Common myeloid progenitor, CD34-positive (primary cell): ENCODE results near the gene UNC79.
A peak's percentile ranks its signal among the peaks of the same experiment; 100 is the strongest.

Experiments
- CTCF ChIA-PET: fragments of 350-600 bp; sonication (Branson Sonifier 250); formaldehyde crosslinking; loops from one replicate; lab custom pipeline; 2021; ENCODE audit warnings: antibody characterized with exemption; lab: Charles Lee
- POLR2A ChIA-PET: fragments of 350-600 bp; sonication (Branson Sonifier 250); formaldehyde crosslinking; loops from one replicate; lab custom pipeline; 2021; ENCODE audit warnings: antibody characterized with exemption; lab: Charles Lee
- DNase-seq, 3 donors: peaks; one replicate each; pipeline versions ENCODE4 v3.0.0 to v3.0.0-alpha.2; 2013
- H3K27ac ChIP-seq, 2 experiments: 1 replicate in 1 of 2; 2 replicates in 1 of 2; pipeline ENCODE4 v1.7.0; 2013; ENCODE audit warnings: inconsistent platforms in 2 of 2, low read length in 2 of 2, mild to moderate bottlenecking in 2 of 2, low read depth in 1 of 2, moderate library complexity in 1 of 2; ENCODE audit not compliant: severe bottlenecking in 2 of 2, insufficient read depth in 1 of 2, poor library complexity in 1 of 2
- H3K27me3 ChIP-seq, 5 experiments: replicated peaks in 2 of 5; 1 replicate in 3 of 5; 2 replicates in 2 of 5; pipeline versions ENCODE4 v1.6.1 to v1.7.0; 2013; ENCODE audit warnings: low read length in 4 of 5, mild to moderate bottlenecking in 2 of 5, moderate library complexity in 2 of 5, inconsistent platforms in 1 of 5; ENCODE audit not compliant: insufficient read depth in 5 of 5, control insufficient read depth in 4 of 5
- H3K36me3 ChIP-seq, 4 experiments: 1 replicate in 2 of 4; 2 replicates in 2 of 4; pipeline versions ENCODE4 v1.6.1 to v1.7.0; 2013; ENCODE audit warnings: low read length in 3 of 4, control low read depth in 1 of 4, mild to moderate bottlenecking in 1 of 4; ENCODE audit not compliant: control insufficient read depth in 4 of 4, insufficient read depth in 4 of 4
- H3K4me1 ChIP-seq, 4 experiments: 1 replicate in 3 of 4; 2 replicates in 1 of 4; pipeline versions ENCODE4 v1.6.1 to v1.7.1; 2013; ENCODE audit warnings: low read length in 3 of 4, mild to moderate bottlenecking in 3 of 4, control low read depth in 1 of 4, inconsistent platforms in 1 of 4, moderate library complexity in 1 of 4; ENCODE audit not compliant: control insufficient read depth in 4 of 4, insufficient read depth in 4 of 4; ENCODE audit errors: control extremely low read depth in 1 of 4
- H3K4me3 ChIP-seq, 7 experiments: 1 replicate in 4 of 7; 2 replicates in 3 of 7; pipeline versions ENCODE4 v1.5.1 to v1.7.0; 2013; ENCODE audit warnings: mild to moderate bottlenecking in 7 of 7, low read length in 6 of 7, moderate library complexity in 6 of 7, inconsistent platforms in 2 of 7, low read depth in 2 of 7, control low read depth in 1 of 7; ENCODE audit not compliant: insufficient read depth in 4 of 7, control insufficient read depth in 1 of 7; ENCODE audit errors: extremely low read depth in 1 of 7
- H3K9me3 ChIP-seq, 5 experiments: 1 replicate in 4 of 5; 2 replicates in 1 of 5; pipeline versions ENCODE4 v1.6.1 to v1.7.1; 2013; ENCODE audit warnings: low read length in 4 of 5, mild to moderate bottlenecking in 2 of 5, inconsistent platforms in 1 of 5, low read depth in 1 of 5, moderate library complexity in 1 of 5; ENCODE audit not compliant: control insufficient read depth in 4 of 5, insufficient read depth in 2 of 5; ENCODE audit errors: control extremely low read depth in 1 of 5
- WGBS: methylation state at CpG from one replicate; pipeline ENCODE4 v1.1.5; 2013; ENCODE audit not compliant: insufficient coverage; 5-methylcytosine and 5-hydroxymethylcytosine counted together

The UNC79 gene

GRCh38 chr14:93743270-93744060, 312.7 kb downstream of the UNC79 start:
- H3K27me3 ChIP-seq = peaks cover 0 to 6% (median 0%) of the 10 kb centered on the region in 5 experiments
- ChIA-PET CTCF (interaction anchor here (1.0 kb wide), 1 partner anchor 37 kb away, joined by 3 read pairs; no protein-coding TSS in a partner anchor), POLR2A (no interaction called here)
- no peaks in the 10 kb centered on the region for H3K9me3 ChIP-seq
- peaks cover 0 to 9% (median 3%) of the 10 kb centered on the region in 4 experiments for H3K4me1 ChIP-seq
- no peak overlapping the region for H3K27ac ChIP-seq
- no peak overlapping the region for H3K4me3 ChIP-seq
- 96% methylated on average over 26 of the region's 26 CpGs for WGBS
- no peak for DNase-seq
- no peaks in the 10 kb centered on the region for H3K36me3 ChIP-seq

GRCh38 chr14:93744176-93744575, 313.4 kb downstream of the UNC79 start:
- Histone ChIP-seq H3K27me3 (peaks cover 0 to 5% (median 2%) of the 10 kb centered on the region in 5 experiments), H3K36me3 (no peaks in the 10 kb centered on the region)
- 86% methylated on average over 13 of the region's 14 CpGs for WGBS

GRCh38 chr14:93744876-93745275, 314.1 kb downstream of the UNC79 start:
- no peaks in the 10 kb centered on the region for H3K9me3 ChIP-seq
- peak in 1 of 3 donors; percentile 9 for DNase-seq
- H3K36me3 ChIP-seq = no peaks in the 10 kb centered on the region
- no peak overlapping the region for H3K27ac ChIP-seq
- peaks cover 0 to 9% (median 3%) of the 10 kb centered on the region in 4 experiments for H3K4me1 ChIP-seq
- H3K27me3 ChIP-seq = peaks cover 0 to 5% (median 2%) of the 10 kb centered on the region in 5 experiments
- 54% methylated on average over 4 of the region's 8 CpGs for WGBS
- no peak overlapping the region for H3K4me3 ChIP-seq
- CTCF ChIA-PET = no interaction called here
- POLR2A ChIA-PET = no interaction called here

More at GRCh38 chr14:93744176-93744575, 313.4 kb downstream of the UNC79 start:
- ChIA-PET CTCF (no interaction called here), POLR2A (no interaction called here)
- no peak overlapping the region for H3K27ac ChIP-seq
- H3K9me3 ChIP-seq = no peaks in the 10 kb centered on the region
- no peak overlapping the region for H3K4me3 ChIP-seq
- H3K4me1 ChIP-seq = peaks cover 0 to 9% (median 3%) of the 10 kb centered on the region in 4 experiments
- no peak for DNase-seq

- Histone ChIP-seq H3K4me1 (peaks cover 0 to 9% (median 3%) of the 10 kb centered on the region in 4 experiments), H3K4me3 (no peak overlapping the region), H3K27ac (no peak overlapping the region), H3K27me3 (peaks cover 0 to 5% (median 0%) of the 10 kb centered on the region in 5 experiments), H3K36me3 (no peaks in the 10 kb centered on the region), H3K9me3 (no peaks in the 10 kb centered on the region)
- ChIA-PET CTCF (no interaction called here), POLR2A (no interaction called here)
- WGBS = 71% methylated on average over 5 of the region's 13 CpGs
- no peak for DNase-seq
These were observed 315.0 kb downstream of the UNC79 start for GRCh38 chr14:93745603-93746273.

GRCh38 chr14:93747102-93747501, 316.4 kb downstream of the UNC79 start:
- Histone ChIP-seq H3K4me1 (peaks cover 0 to 9% (median 3%) of the 10 kb centered on the region in 4 experiments), H3K27ac (no peak overlapping the region), H3K4me3 (no peak overlapping the region), H3K36me3 (no peaks in the 10 kb centered on the region), H3K9me3 (no peaks in the 10 kb centered on the region), H3K27me3 (peaks cover 0 to 5% (median 0%) of the 10 kb centered on the region in 5 experiments)
- 88% methylated on average over 13 of the region's 15 CpGs for WGBS
- CTCF ChIA-PET = no interaction called here
- POLR2A ChIA-PET = no interaction called here
- no peak for DNase-seq

- Histone ChIP-seq H3K4me3 (no peak overlapping the region), H3K27me3 (peaks cover 0 to 5% (median 0%) of the 10 kb centered on the region in 5 experiments), H3K36me3 (no peaks in the 10 kb centered on the region), H3K27ac (no peak overlapping the region), H3K9me3 (no peaks in the 10 kb centered on the region), H3K4me1 (peaks cover 0 to 9% (median 3%) of the 10 kb centered on the region in 4 experiments)
- 100% methylated on average over 1 of the region's 1 CpG for WGBS
- ChIA-PET CTCF (no interaction called here), POLR2A (no interaction called here)
- no peak for DNase-seq
These were observed 316.8 kb downstream of the UNC79 start for GRCh38 chr14:93747560-93747959.
